Measurements from ENCODE around the gene COG8.

Gene COG8

GRCh38 chr16:69324013-69324531 is 15.3 kb downstream of the COG8 start:
- peaks cover 3% of the 10 kb centered on the region; the same call in 1 of the 2 replicates for H3K36me3 ChIP-seq (ENCODE audit: low read length)
- no peaks in the 10 kb centered on the region for H3K27me3 ChIP-seq (ENCODE audit: low read length)
- no peak overlapping the region for H3K9ac ChIP-seq (ENCODE audit: low read length)
- H2AFZ ChIP-seq (ENCODE audit: low read depth, low read length, severe bottlenecking), result no peak overlapping the region
- H3F3A ChIP-seq (ENCODE audit: insufficient read depth), result peaks cover 9% of the 10 kb centered on the region
- peaks cover 55% of the 10 kb centered on the region for H3K79me2 ChIP-seq (ENCODE audit: insufficient read depth, low read length)
- H3K9me3 ChIP-seq (ENCODE audit: insufficient read depth, low read length), result no peaks in the 10 kb centered on the region
- H4K20me1 ChIP-seq (ENCODE audit: low read depth, low read length), result peaks cover 7% of the 10 kb centered on the region; the same call in 1 of the 2 replicates
- TF ChIP-seq CTCF (IDR thresholded peaks at IDR 0.05; ENCODE audit: insufficient read depth, low read length, poor library complexity, severe bottlenecking) (no peak), EZH2phosphoT487 (conservative IDR thresholded peaks at IDR 0.05; ENCODE audit: low read length) (no peak)
- H3K4me2 ChIP-seq (ENCODE audit: low read depth, low read length, poor library complexity, severe bottlenecking), result no peak overlapping the region
- no peak overlapping the region for H3K4me3 ChIP-seq (ENCODE audit: insufficient read depth, low read length, poor library complexity, severe bottlenecking)
- no peaks in the 10 kb centered on the region for H3K9me2 ChIP-seq (replicated peaks; ENCODE audit: insufficient read depth, low read length)
- H3K27ac ChIP-seq (ENCODE audit: low read depth, low read length), result no peak overlapping the region

GRCh38 chr16:69323415-69323814 is 15.9 kb downstream of the COG8 start:
- no peak overlapping the region for H3K27ac ChIP-seq (ENCODE audit: low read depth, low read length)
- H2AFZ ChIP-seq (ENCODE audit: low read depth, low read length, severe bottlenecking), result no peak overlapping the region
- H3K9me3 ChIP-seq (ENCODE audit: insufficient read depth, low read length), result no peaks in the 10 kb centered on the region
- H3K36me3 ChIP-seq (ENCODE audit: low read length), result peaks cover 3% of the 10 kb centered on the region; the same call in 1 of the 2 replicates
- peaks cover 9% of the 10 kb centered on the region for H3F3A ChIP-seq (ENCODE audit: insufficient read depth)
- H3K27me3 ChIP-seq (ENCODE audit: low read length), result no peaks in the 10 kb centered on the region
- H3K9ac ChIP-seq (ENCODE audit: low read length), result no peak overlapping the region
- no peak overlapping the region for H3K4me3 ChIP-seq (ENCODE audit: insufficient read depth, low read length, poor library complexity, severe bottlenecking)
- TF ChIP-seq EZH2phosphoT487 (conservative IDR thresholded peaks at IDR 0.05; ENCODE audit: low read length) (no peak), CTCF (IDR thresholded peaks at IDR 0.05; ENCODE audit: insufficient read depth, low read length, poor library complexity, severe bottlenecking) (no peak)
- H3K9me2 ChIP-seq (replicated peaks; ENCODE audit: insufficient read depth, low read length), result no peaks in the 10 kb centered on the region
- H4K20me1 ChIP-seq (ENCODE audit: low read depth, low read length), result peaks cover 7% of the 10 kb centered on the region; the same call in 1 of the 2 replicates
- no peak overlapping the region for H3K4me2 ChIP-seq (ENCODE audit: low read depth, low read length, poor library complexity, severe bottlenecking)
- peaks cover 48% of the 10 kb centered on the region for H3K79me2 ChIP-seq (ENCODE audit: insufficient read depth, low read length)

GRCh38 chr16:69322343-69322742 is 17.0 kb downstream of the COG8 start:
- Histone ChIP-seq H3F3A (ENCODE audit: insufficient read depth) (peaks cover 9% of the 10 kb centered on the region), H3K9ac (ENCODE audit: low read length) (no peak overlapping the region), H3K9me2 (replicated peaks; ENCODE audit: insufficient read depth, low read length) (no peaks in the 10 kb centered on the region), H2AFZ (ENCODE audit: low read depth, low read length, severe bottlenecking) (no peak overlapping the region), H3K4me2 (ENCODE audit: low read depth, low read length, poor library complexity, severe bottlenecking) (no peak overlapping the region), H3K4me3 (ENCODE audit: insufficient read depth, low read length, poor library complexity, severe bottlenecking) (no peak overlapping the region), H3K27me3 (ENCODE audit: low read length) (no peaks in the 10 kb centered on the region), H3K9me3 (ENCODE audit: insufficient read depth, low read length) (no peaks in the 10 kb centered on the region), H4K20me1 (ENCODE audit: low read depth, low read length) (peaks cover 3% of the 10 kb centered on the region; the same call in 1 of the 2 replicates), H3K27ac (ENCODE audit: low read depth, low read length) (no peak overlapping the region), H3K79me2 (ENCODE audit: insufficient read depth, low read length) (peaks cover 39% of the 10 kb centered on the region), H3K36me3 (ENCODE audit: low read length) (peaks cover 3% of the 10 kb centered on the region; the same call in 1 of the 2 replicates)
- TF ChIP-seq CTCF (IDR thresholded peaks at IDR 0.05; ENCODE audit: insufficient read depth, low read length, poor library complexity, severe bottlenecking) (no peak), EZH2phosphoT487 (conservative IDR thresholded peaks at IDR 0.05; ENCODE audit: low read length) (no peak)

All from SU-DHL-6 (cell line).